ENCODE data around the gene FGF2.

GRCh38 chr4:122899682-122900081 lies 73.1 kb downstream of the FGF2 start:
- TF ChIP-seq POLR2A (IDR thresholded peaks at IDR 0.05; ENCODE audit: low read depth) (no peak), CTCF (IDR thresholded peaks at IDR 0.05) (no peak), POLR2AphosphoS5 (IDR thresholded peaks at IDR 0.05) (no peak), EP300 (IDR thresholded peaks at IDR 0.05) (no peak)
